Stimulated activated CD8-positive, alpha-beta memory T cell treated with anti-CD3 and anti-CD28 coated beads, Interleukin-12 subunit alpha, Interleukin-12 subunit beta, amount 100 ng/mL, for 24 hours (primary cell): Measurements from ENCODE around the gene FLAD1.
A peak's percentile ranks its signal among the peaks of the same experiment; 100 is the strongest.
"Not testable (repeated sequence)": the region's sequence is repeated elsewhere in the genome, so short reads cannot be mapped to it uniquely, and the experiment has no call there.

ENCODE experiments used
- DNase-seq: peaks from one replicate; pipeline ENCODE4 v3.0.0-alpha.2; 2020; ENCODE audit errors: extremely low read depth

The FLAD1 gene

DNA sequence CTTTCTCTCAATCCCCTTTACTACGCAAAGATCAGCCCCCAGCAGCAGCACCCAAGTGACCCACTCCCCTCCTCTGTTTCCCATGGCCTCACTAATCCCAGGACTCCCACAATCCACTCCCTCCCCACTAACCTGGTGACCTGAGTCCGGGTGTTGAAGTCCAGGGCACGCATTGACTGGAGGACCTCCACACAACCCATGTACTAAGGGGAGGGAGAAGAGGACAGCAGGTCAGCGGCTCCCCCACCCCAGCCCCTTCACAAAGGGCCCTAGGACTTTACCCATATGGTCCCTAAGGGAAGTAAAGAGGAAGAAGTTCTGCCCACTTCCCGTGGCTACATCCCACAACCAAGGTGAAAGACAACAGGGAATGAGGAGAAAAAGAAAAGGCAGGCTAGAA lies 13.9 kb upstream of the FLAD1 start:
- DNase-seq, result no peak

GRCh38 chr1:154969860-154970452 lies 13.2 kb upstream of the FLAD1 start:
- no peak for DNase-seq

DNA sequence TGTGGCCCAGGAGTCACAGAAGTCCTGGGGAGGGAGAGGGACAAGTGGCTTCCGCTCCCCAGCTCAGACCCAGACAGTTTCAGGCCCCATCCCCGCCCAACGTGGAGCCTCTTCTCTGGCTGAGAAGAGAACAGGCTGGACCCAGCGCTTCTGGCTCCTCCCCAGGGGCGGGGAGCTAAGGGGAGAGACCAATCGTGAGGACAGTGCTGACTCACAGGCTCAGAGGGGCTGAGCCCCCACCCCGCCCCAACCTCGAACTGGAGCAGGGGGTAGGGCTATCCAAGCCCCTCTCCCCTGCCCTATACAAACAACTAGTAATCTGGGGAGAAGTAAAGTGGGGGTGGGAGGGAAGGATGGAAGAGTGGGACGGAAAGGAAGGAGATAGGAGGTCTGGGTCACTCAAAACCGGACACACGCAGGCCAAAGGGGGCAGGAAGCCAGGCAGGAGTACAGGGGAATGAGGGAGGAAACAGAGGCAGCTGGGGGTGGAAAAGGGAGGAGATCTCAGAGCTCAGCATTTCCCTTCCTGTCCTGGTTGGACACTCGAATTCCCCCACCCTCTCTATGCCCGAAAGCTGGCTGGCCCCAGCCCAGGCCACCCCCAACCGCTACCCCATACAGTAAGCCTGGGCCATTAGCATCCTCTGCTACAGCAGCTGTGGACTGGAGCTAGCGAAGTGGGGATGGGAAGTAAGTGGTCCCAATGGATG lies 12.4 kb upstream of the FLAD1 start, which contains the start of gene SHC1:
TSS of gene SHC1 (minus strand) at position 117 of the 710 bp plus-strand sequence. CDS start 221 bp downstream, outside the sequence.
- no peak for DNase-seq

DNA sequence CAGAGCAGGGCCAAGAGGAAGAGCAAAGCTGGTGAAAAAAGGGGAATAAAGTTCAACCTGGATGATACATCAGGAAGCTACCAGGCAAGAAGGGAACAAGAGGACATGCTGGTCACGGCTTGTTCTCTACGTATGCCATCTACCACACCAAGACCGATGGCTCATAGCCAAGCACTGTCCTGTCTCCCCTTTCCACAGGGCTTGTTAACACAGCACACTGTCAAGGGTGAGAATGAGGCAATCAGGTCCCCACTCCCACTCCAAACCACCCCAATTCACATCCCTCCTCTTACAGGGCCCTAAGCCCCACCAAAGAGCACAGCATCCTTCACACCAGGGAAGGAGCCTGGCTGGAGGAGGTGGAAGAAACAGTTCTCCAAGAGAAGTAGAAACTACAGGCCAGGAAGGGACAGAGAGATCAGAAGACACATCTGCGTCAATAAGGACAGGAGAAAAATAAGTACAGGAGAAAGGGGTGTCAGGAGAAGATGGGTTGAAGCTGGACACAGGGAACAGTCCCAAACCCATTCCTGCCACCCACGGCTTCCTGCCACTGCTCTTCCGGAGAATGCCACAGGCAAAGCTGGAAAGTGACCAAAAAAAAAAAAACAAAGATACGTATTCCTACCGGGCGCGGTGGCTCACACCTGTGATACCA lies 11.7 kb upstream of the FLAD1 start:
- DNase-seq, result no peak

DNA sequence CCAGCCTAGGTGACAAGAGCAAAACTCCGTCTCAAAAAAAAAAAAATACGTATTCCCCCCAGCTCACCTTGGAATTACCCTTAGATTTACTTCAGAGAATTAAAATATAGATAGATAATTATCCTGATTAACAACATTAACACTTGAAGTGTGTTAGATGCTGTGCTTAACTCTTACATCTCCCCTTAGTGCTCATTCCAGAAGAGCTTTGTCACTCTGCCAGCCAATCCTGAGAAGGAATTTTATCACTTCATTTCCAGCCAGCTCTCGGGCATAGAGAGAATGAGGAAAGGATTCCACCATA lies 11.0 kb upstream of the FLAD1 start:
- DNase-seq, result no peak

DNA sequence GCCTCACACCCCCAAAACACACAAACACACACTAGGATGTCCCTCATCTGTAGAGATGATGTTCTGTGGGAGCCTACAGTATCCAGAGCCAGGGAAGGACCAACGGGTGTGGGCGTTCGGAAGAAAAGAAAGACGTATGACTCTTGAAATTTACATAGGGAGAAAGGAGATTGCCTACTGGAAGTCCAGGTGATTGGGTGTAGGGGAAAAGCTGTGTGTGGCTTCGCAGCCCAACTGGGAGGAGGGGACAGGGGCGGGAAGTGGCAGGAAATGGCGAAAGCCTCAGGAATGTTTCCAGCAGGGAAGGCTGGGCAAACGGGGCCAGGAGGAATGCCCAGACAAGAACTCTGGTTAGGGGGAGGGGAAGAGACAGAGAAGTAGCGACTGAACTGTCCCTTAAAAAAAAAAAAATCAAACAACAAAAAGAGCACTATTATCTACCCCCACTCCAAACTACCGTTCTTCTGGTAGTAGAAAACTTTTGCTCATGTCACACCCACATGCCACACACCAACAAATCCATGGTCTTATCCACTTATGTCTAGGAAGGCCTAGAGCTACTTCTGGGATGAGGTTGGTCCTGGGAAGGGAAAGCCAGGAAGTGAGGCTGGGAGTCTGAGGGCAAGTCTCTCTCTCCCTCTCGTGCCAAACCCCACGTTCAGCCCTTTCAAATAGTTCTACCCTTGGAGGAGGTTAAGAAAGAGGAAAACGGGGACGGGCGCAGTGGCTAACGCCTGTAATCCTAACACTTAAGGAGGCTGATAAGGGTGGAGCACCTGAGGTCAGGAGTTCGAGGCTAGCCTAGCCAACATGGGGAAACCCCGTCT lies 10.4 kb upstream of the FLAD1 start:
- no peak for DNase-seq

GRCh38 chr1:154973344-154974101 lies 9.6 kb upstream of the FLAD1 start:
- DNase-seq, result peak; percentile 71

DNA sequence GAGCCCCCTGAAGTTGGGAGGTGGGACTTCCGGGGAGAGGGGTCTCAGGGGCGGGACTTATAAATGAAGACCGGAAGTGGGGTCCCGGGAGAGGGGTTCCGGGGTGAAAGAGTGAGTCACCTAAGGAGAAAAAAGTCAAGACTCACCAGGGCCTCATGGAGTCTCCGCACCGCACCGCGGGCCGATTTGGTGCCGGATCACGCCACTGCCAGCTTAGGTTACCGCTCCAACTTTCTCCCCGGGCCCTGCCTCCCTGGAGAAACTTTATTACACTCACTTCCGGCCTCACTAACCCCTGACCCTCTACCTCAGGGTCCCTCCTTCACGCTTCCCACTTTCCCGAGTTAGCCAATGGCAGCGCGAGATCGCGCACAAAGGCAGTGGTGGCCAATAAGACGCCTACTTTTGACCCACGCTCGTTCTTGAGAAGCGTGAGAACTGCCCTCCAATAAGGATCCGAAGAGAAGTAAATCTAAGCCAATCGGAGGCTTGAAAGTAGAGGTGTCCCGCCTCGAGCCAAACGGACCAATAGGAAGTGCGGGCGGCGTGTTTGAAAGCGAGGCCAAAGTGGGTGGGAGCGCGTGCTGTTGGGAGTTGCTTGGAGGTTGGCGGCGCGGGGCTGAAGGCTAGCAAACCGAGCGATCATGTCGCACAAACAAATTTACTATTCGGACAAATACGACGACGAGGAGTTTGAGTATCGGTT lies 8.9 kb upstream of the FLAD1 start, which contains the start of gene CKS1B:
TSS of gene CKS1B (plus strand) at position 580 of the 706 bp plus-strand sequence. CDS start at position 645, 65 bp downstream.
- DNase-seq, result peak; percentile 87

DNA sequence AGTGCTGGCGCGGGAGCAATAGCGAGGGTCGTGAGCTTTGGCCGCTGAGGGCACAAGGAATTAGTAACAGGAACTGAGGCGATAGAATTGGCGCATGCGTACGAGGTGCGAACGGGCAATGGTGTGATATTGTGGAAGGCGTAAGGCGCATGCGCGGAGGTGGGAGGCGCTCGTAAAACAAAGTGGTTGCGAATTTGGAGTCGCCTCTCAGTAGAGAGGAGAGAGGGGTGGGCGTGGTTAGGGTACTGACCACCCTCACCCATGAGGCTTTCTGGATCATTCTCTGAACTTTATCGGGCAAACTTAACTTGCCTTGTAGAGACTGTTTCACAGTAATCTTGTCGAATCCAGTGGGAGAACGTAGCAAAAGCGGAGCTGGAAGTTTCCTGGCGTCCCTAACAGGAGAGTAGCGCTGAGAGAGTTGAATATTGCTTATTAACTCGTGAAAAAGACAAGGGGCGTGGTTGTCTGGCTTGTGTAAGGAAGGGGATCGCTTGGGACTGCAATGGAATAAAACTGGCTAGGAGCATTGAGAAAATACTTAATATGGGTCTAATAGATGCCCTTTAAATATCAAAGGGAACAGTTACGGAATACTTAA lies 8.2 kb upstream of the FLAD1 start:
- peak; percentile 82 for DNase-seq

DNA sequence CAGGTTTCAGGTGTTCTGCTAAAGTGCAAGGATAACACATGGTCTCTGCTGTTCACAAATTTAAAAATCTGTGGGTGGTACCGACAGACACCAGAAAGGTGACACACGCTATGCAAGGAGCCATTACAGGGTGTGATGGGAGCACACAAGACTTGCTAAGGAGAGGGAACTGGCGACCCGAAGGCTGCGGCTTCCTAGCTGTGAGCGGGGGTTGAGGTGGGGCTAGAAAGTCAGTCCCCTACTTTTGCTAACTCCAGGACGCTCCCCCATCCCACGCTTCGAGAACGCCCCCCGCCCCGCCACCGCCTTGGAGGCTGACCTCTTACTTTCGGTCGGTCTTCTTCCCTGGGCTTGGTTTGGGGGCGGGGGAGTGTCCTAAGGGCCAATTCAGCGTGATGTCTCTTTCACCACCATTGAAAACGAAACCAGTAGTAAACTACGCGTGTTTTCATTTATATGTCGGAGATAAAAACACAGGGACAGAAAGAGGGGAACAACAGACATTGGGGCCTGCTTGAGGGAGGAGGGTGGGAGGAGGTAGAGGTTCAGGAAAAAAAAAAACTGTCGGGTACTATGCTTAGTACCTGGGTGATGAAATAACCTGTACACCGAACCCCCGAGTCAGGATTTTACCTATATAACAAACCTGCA lies 7.6 kb upstream of the FLAD1 start:
- no peak for DNase-seq

- not testable (repeated sequence) for DNase-seq
Measured at GRCh38 chr1:154977762-154978161, 5.4 kb upstream of the FLAD1 start.

GRCh38 chr1:154978360-154978759 lies 4.8 kb upstream of the FLAD1 start:
- no peak for DNase-seq

DNA sequence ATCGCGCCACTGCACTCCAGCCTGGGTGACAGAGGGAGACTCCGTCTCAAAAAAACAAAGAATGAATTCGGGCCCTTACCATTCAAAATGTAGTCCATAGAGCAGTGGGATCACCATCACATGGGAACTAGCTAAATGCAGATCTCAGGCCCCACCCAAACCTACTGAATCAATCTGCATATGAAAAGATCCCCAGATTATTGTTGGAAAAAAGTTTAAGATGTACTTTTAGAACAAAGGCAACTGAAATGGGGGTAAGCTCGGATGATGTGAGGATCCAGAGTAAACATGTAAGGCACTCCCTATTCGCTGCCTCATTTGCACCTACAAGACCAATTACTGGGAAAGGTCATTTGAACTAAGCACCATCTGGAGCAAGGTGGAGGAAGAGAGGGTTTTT lies 803 bp upstream of the FLAD1 start:
- no peak for DNase-seq

GRCh38 chr1:154983776-154984466 lies 777 bp downstream of the FLAD1 start:
- no peak for DNase-seq

DNA sequence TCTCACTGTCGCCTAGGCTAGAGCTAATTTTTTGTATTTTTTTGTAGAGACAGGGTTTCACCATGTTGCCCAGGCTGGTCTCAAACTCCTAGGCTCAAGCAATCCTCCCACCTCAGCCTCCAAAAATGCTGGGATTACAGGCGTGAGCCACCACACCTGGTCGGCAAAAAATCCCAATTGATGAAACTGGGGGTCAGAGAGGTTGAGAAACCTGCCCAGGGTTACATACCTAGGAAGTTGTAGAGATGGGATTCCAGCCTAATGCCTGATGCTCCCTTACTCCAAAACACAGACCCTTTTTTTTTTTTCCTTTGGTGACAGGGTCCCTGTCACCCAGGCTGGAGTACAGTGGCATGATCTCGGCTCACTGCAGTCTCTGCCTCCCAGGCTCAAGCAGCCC lies 3.6 kb downstream of the FLAD1 start:
- DNase-seq, result not testable (repeated sequence)

DNA sequence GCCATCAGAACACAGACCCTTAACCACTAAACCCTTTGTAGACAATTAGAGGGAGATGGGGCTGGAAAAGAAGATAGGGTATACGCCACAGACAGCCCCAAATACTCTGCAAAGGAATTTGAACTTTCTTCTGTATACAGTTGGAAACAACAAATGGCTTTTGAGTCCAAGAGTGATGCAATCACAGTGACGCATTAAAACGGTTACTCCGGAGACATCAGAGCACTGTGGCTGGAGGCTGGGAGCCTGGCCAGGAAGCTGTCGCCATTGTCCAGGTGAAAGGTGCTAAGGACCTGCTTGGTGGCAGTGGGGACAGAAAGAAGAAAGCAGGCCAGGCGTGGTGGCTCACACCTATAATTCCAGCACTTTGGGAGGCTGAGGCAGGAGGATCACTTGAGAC lies 4.2 kb downstream of the FLAD1 start:
- no peak for DNase-seq

- no peak for DNase-seq
Measured at GRCh38 chr1:154988058-154988954, 5.2 kb downstream of the FLAD1 start.

GRCh38 chr1:154989195-154989860 lies 6.2 kb downstream of the FLAD1 start:
- no peak for DNase-seq
